GM18526 (cell line): ENCODE measurements around the gene OR52A1.

Source experiments
- POLR2A ChIP-seq: IDR thresholded peaks from 3 replicates; pipeline ENCODE4 v1.6.1; 2011; ENCODE audit not compliant: insufficient read length; ENCODE audit errors: extremely low read depth

OR52A1 gene

GRCh38 chr11:5137014-5137413, 17.5 kb downstream of the OR52A1 start:
- no peak for TF ChIP-seq POLR2A

GRCh38 chr11:5136261-5136660, 18.3 kb downstream of the OR52A1 start:
- no peak for TF ChIP-seq POLR2A

GRCh38 chr11:5131584-5132335, 22.8 kb downstream of the OR52A1 start:
- no peak for TF ChIP-seq POLR2A

GRCh38 chr11:5129457-5129877, 25.1 kb downstream of the OR52A1 start:
- TF ChIP-seq POLR2A = no peak

GRCh38 chr11:5124891-5125620, 29.5 kb downstream of the OR52A1 start:
- no peak for TF ChIP-seq POLR2A

- TF ChIP-seq POLR2A = no peak
Observed at GRCh38 chr11:5123802-5124521, 30.6 kb downstream of the OR52A1 start.

- no peak for TF ChIP-seq POLR2A
Observed at GRCh38 chr11:5118893-5119292, 35.7 kb downstream of the OR52A1 start.

GRCh38 chr11:5117588-5117987, 37.0 kb downstream of the OR52A1 start:
- TF ChIP-seq POLR2A = no peak

- no peak for TF ChIP-seq POLR2A
Observed at GRCh38 chr11:5115339-5115738, 39.2 kb downstream of the OR52A1 start.

GRCh38 chr11:5107285-5107684, 47.3 kb downstream of the OR52A1 start:
- TF ChIP-seq POLR2A = no peak

- TF ChIP-seq POLR2A = no peak
Observed at GRCh38 chr11:5103066-5103465, 51.5 kb downstream of the OR52A1 start.

- TF ChIP-seq POLR2A = no peak
Observed at GRCh38 chr11:5102246-5102645, 52.3 kb downstream of the OR52A1 start.

- no peak for TF ChIP-seq POLR2A
Observed at GRCh38 chr11:5096011-5096410, 58.5 kb downstream of the OR52A1 start.
